H54 (cell line): Measurements from ENCODE around the gene THG1L.

Source experiments
- DNase-seq: peaks from one replicate; pipeline ENCODE4 v3.0.0; 2011; ENCODE audit warnings: low spot score, mixed read lengths; ENCODE audit not compliant: insufficient read length
- FAIRE-seq: peaks from 3 replicates; lab custom pipeline; 2011; peaks lifted over from hg19 to GRCh38; lab: Jason Lieb, UNC
- POLR2A ChIP-seq: IDR thresholded peaks from 2 replicates; pipeline ENCODE4 v1.6.1; 2011; ENCODE audit warnings: low read depth, mild to moderate bottlenecking, low read length

Gene THG1L

GRCh38 chr5:157739388-157740228 is 8.4 kb downstream of the THG1L start:
- TF ChIP-seq POLR2A, result no peak
- DNase-seq (no peak), FAIRE-seq (no peak)

GRCh38 chr5:157740229-157740610 is 9.0 kb downstream of the THG1L start:
- DNase-seq (no peak), FAIRE-seq (no peak)
- no peak for TF ChIP-seq POLR2A

GRCh38 chr5:157741131-157741530 is 9.9 kb downstream of the THG1L start:
- no peak for TF ChIP-seq POLR2A
- FAIRE-seq (no peak), DNase-seq (no peak)

GRCh38 chr5:157743163-157744050 is 12.2 kb downstream of the THG1L start, which contains the start of gene LSM11:
LSM11 (plus strand) TSS chr5:157743712; CDS start chr5:157743751, 39 bp downstream.
- TF ChIP-seq POLR2A, result peak; percentile 52
- peak; percentile 60 for FAIRE-seq
- DNase-seq, result peak; percentile 89

GRCh38 chr5:157744051-157745011 is 13.1 kb downstream of the THG1L start:
- TF ChIP-seq POLR2A, result no peak
- no peak for DNase-seq
- FAIRE-seq, result no peak

GRCh38 chr5:157745041-157745456 is 13.8 kb downstream of the THG1L start:
- FAIRE-seq (no peak), DNase-seq (no peak)

GRCh38 chr5:157747173-157747740 is 16.0 kb downstream of the THG1L start:
- FAIRE-seq (no peak), DNase-seq (no peak)
- no peak for TF ChIP-seq POLR2A

More at GRCh38 chr5:157745041-157745456, 13.8 kb downstream of the THG1L start:
- TF ChIP-seq POLR2A, result no peak

- DNase-seq (no peak), FAIRE-seq (no peak)
- TF ChIP-seq POLR2A, result no peak
Measured at GRCh38 chr5:157747766-157748700, 16.8 kb downstream of the THG1L start.

- DNase-seq (peak; percentile 61), FAIRE-seq (peak; percentile 60)
- no peak for TF ChIP-seq POLR2A
Measured at GRCh38 chr5:157748760-157749461, 17.7 kb downstream of the THG1L start.

- DNase-seq (no peak), FAIRE-seq (no peak)
- TF ChIP-seq POLR2A, result no peak
Measured at GRCh38 chr5:157749462-157749799, 18.2 kb downstream of the THG1L start.

- DNase-seq (peak; percentile 52), FAIRE-seq (no peak)
- TF ChIP-seq POLR2A, result no peak
Measured at GRCh38 chr5:157750320-157750719, 19.1 kb downstream of the THG1L start.
